ENCODE measurements around the gene STARD13.

Gene STARD13

GRCh38 chr13:33079960-33080359 is 205.6 kb downstream of the STARD13 start:
- H2AFZ ChIP-seq (ENCODE audit: low read depth, low read length, severe bottlenecking): no peak overlapping the region
- no peaks in the 10 kb centered on the region for H3F3A ChIP-seq (ENCODE audit: insufficient read depth)

GRCh38 chr13:33078263-33078662 is 207.3 kb downstream of the STARD13 start:
- Histone ChIP-seq H3K9ac (ENCODE audit: low read length) (no peak overlapping the region), H3K27me3 (ENCODE audit: low read length) (no peaks in the 10 kb centered on the region), H3F3A (ENCODE audit: insufficient read depth) (no peaks in the 10 kb centered on the region), H3K9me3 (ENCODE audit: insufficient read depth, low read length) (no peaks in the 10 kb centered on the region), H3K27ac (ENCODE audit: low read depth, low read length) (no peak overlapping the region), H4K20me1 (ENCODE audit: low read depth, low read length) (no peaks in the 10 kb centered on the region), H3K4me2 (ENCODE audit: low read depth, low read length, poor library complexity, severe bottlenecking) (no peak overlapping the region), H3K79me2 (ENCODE audit: insufficient read depth, low read length) (no peaks in the 10 kb centered on the region), H2AFZ (ENCODE audit: low read depth, low read length, severe bottlenecking) (no peak overlapping the region), H3K9me2 (replicated peaks; ENCODE audit: insufficient read depth, low read length) (no peaks in the 10 kb centered on the region), H3K4me3 (ENCODE audit: insufficient read depth, low read length, poor library complexity, severe bottlenecking) (no peak overlapping the region), H3K36me3 (ENCODE audit: low read length) (no peaks in the 10 kb centered on the region)
- TF ChIP-seq, protein P1, sequence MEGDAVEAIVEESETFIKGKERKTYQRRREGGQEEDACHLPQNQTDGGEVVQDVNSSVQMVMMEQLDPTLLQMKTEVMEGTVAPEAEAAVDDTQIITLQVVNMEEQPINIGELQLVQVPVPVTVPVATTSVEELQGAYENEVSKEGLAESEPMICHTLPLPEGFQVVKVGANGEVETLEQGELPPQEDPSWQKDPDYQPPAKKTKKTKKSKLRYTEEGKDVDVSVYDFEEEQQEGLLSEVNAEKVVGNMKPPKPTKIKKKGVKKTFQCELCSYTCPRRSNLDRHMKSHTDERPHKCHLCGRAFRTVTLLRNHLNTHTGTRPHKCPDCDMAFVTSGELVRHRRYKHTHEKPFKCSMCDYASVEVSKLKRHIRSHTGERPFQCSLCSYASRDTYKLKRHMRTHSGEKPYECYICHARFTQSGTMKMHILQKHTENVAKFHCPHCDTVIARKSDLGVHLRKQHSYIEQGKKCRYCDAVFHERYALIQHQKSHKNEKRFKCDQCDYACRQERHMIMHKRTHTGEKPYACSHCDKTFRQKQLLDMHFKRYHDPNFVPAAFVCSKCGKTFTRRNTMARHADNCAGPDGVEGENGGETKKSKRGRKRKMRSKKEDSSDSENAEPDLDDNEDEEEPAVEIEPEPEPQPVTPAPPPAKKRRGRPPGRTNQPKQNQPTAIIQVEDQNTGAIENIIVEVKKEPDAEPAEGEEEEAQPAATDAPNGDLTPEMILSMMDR (IDR thresholded peaks at IDR 0.05; ENCODE audit: insufficient read depth, low read length, poor library complexity, severe bottlenecking): no peak
- TF ChIP-seq EZH2phosphoT487 (conservative IDR thresholded peaks at IDR 0.05; ENCODE audit: low read length): no peak

More at GRCh38 chr13:33079960-33080359, 205.6 kb downstream of the STARD13 start:
- H3K4me3 ChIP-seq (ENCODE audit: insufficient read depth, low read length, poor library complexity, severe bottlenecking): no peak overlapping the region
- no peaks in the 10 kb centered on the region for H3K36me3 ChIP-seq (ENCODE audit: low read length)
- H3K9me3 ChIP-seq (ENCODE audit: insufficient read depth, low read length): no peaks in the 10 kb centered on the region
- H3K27me3 ChIP-seq (ENCODE audit: low read length): no peaks in the 10 kb centered on the region
- H3K9me2 ChIP-seq (replicated peaks; ENCODE audit: insufficient read depth, low read length): no peaks in the 10 kb centered on the region
- H3K27ac ChIP-seq (ENCODE audit: low read depth, low read length): no peak overlapping the region
- no peak overlapping the region for H3K4me2 ChIP-seq (ENCODE audit: low read depth, low read length, poor library complexity, severe bottlenecking)
- no peaks in the 10 kb centered on the region for H4K20me1 ChIP-seq (ENCODE audit: low read depth, low read length)
- H3K9ac ChIP-seq (ENCODE audit: low read length): no peak overlapping the region
- H3K79me2 ChIP-seq (ENCODE audit: insufficient read depth, low read length): no peaks in the 10 kb centered on the region
- TF ChIP-seq, protein P1 (IDR thresholded peaks at IDR 0.05; ENCODE audit: insufficient read depth, low read length, poor library complexity, severe bottlenecking): no peak
- TF ChIP-seq EZH2phosphoT487 (conservative IDR thresholded peaks at IDR 0.05; ENCODE audit: low read length): no peak

GRCh38 chr13:33076001-33076992 is 209.3 kb downstream of the STARD13 start:
- H3K4me2 ChIP-seq (ENCODE audit: low read depth, low read length, poor library complexity, severe bottlenecking): no peak overlapping the region
- H3K36me3 ChIP-seq (ENCODE audit: low read length): no peaks in the 10 kb centered on the region
- H3K4me3 ChIP-seq (ENCODE audit: insufficient read depth, low read length, poor library complexity, severe bottlenecking): no peak overlapping the region
- H3K9ac ChIP-seq (ENCODE audit: low read length): no peak overlapping the region
- no peak overlapping the region for H3K27ac ChIP-seq (ENCODE audit: low read depth, low read length)
- H3F3A ChIP-seq (ENCODE audit: insufficient read depth): no peaks in the 10 kb centered on the region
- H3K9me2 ChIP-seq (replicated peaks; ENCODE audit: insufficient read depth, low read length): no peaks in the 10 kb centered on the region
- no peak overlapping the region for H2AFZ ChIP-seq (ENCODE audit: low read depth, low read length, severe bottlenecking)
- H3K9me3 ChIP-seq (ENCODE audit: insufficient read depth, low read length): no peaks in the 10 kb centered on the region
- H3K27me3 ChIP-seq (ENCODE audit: low read length): no peaks in the 10 kb centered on the region
- no peaks in the 10 kb centered on the region for H4K20me1 ChIP-seq (ENCODE audit: low read depth, low read length)
- no peaks in the 10 kb centered on the region for H3K79me2 ChIP-seq (ENCODE audit: insufficient read depth, low read length)
- TF ChIP-seq, protein P1 (IDR thresholded peaks at IDR 0.05; ENCODE audit: insufficient read depth, low read length, poor library complexity, severe bottlenecking): no peak
- no peak for TF ChIP-seq EZH2phosphoT487 (conservative IDR thresholded peaks at IDR 0.05; ENCODE audit: low read length)
